Amygdala (tissue), 56 donors: ENCODE measurements around the gene ZNF655.
"Not testable (repeated sequence)": the region's sequence is repeated elsewhere in the genome, so short reads cannot be mapped to it uniquely, and the experiment has no call there.

Experiments used
- DNase-seq, 56 donors: peaks; one replicate each; lab custom pipeline; 2025; lab: John Stamatoyannopoulos, UW

ZNF655 gene

DNA sequence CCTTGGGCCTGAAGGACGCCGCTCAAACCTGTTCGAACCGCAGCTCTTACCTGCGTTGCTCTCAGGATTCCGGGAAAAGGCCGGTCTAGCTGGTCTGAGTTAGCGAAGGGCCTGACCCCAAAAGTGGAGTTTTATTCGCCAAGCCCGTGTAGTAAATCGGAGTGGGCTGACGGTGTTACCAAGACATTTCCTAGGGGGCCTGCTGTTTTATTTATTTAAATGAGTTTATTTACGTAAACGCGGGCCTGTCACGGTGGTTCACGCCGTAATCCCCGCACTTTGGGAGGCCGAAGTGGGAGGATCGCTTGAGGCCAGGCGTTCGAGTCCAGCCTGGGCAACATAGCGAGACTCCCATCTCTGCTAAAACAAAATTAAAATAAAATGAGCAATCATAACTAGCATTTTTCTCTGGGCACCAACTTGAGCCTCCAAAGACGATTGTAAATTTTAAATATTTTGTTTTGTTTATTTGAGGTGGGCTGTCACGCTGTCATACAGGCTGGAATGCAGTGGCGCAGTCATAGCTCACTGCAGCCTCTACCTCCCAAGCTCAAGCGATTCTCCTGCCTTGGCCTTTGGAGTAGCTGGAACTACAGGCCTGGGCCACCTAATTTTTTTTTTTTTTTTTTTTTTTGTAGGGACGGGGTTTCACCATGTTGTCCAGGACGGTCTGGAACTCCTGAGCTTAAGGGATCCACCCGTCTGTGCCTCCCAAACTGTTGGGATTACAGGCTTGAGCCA lies 903 bp downstream of the ZNF655 start:
- no peak for DNase-seq

GRCh38 chr7:99560834-99561736 lies 2.6 kb downstream of the ZNF655 start:
- DNase-seq, result no peak

GRCh38 chr7:99561737-99562051 lies 3.3 kb downstream of the ZNF655 start:
- DNase-seq, result no peak

GRCh38 chr7:99562114-99562784 lies 3.8 kb downstream of the ZNF655 start:
- no peak for DNase-seq

DNA sequence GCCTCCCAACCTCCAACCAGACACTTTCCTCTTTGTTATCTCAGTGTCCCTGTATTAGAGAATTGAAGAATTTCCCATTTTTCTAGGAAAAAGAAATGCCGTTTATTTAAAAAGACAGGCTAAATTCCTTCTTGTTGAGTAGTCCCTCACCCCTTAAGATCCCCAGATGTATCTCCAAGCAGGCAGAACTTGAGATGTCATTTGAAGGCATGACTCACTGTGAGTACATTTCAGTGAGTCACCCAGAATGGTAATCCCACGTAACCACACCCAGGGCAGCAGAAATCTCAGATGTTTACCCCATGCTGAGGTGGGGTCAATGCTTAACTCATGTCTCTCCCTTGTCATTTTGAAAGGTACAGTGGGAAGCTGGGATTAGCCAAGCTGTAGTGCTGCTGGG lies 4.4 kb downstream of the ZNF655 start:
- DNase-seq, result peak in 2 of 56 donors; percentile 4 to 18

DNA sequence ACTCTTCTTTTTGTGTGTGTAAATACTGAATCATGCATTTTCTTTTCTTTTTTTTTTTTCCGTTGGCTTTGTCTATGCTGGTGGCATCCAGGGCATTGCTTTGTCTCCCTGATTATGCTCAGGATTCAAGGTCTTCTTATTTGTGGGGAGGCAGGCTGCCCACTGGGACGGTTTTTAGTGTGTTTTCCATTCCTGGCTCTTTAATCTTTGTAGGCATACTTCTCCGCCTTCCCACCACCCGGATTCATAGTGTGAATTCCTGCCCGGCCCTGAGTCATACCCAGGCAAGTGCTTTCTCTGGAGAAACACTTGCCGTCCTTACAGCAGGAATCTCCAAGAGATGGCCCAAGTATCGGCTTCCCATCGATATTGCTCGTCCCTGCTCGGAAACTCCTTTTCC lies 5.2 kb downstream of the ZNF655 start:
- peak in 1 of 56 donors; percentile 11 for DNase-seq

- not testable (repeated sequence) for DNase-seq
Observed at GRCh38 chr7:99568770-99569169, 10.3 kb downstream of the ZNF655 start.

GRCh38 chr7:99571768-99572167 lies 13.3 kb downstream of the ZNF655 start:
- no peak for DNase-seq

GRCh38 chr7:99573257-99573656 lies 14.8 kb downstream of the ZNF655 start:
- DNase-seq, result no peak

- DNase-seq, result no peak
Observed at GRCh38 chr7:99576251-99576650, 17.8 kb downstream of the ZNF655 start.

GRCh38 chr7:99579281-99579955 lies 21.0 kb downstream of the ZNF655 start:
- peak in 3 of 56 donors; percentile 8 to 24 (median 9) for DNase-seq

- DNase-seq, result peak in 35 of 56 donors; percentile 14 to 62 (median 35)
Observed at GRCh38 chr7:99579956-99580777, 21.7 kb downstream of the ZNF655 start.

- DNase-seq, result not testable (repeated sequence)
Observed at GRCh38 chr7:99580778-99581332, 22.4 kb downstream of the ZNF655 start.

DNA sequence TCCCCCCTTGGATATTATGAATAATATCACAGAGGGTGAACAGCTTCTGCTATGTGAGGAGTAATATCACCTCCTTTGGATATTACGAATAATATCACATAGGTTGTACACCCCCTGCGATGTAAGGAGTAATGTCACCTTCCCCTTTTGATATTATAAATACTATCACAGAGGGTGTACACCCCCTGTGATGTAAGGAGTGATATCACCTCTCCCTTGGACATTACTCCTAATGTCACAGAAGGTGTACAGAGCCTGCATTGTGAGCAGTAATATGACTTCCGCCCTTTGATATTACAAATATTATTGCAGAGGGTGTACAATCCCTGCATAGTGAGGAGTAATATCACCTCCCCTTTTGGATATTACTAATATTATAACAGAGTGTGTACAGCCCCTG lies 30.4 kb downstream of the ZNF655 start:
- no peak for DNase-seq

DNA sequence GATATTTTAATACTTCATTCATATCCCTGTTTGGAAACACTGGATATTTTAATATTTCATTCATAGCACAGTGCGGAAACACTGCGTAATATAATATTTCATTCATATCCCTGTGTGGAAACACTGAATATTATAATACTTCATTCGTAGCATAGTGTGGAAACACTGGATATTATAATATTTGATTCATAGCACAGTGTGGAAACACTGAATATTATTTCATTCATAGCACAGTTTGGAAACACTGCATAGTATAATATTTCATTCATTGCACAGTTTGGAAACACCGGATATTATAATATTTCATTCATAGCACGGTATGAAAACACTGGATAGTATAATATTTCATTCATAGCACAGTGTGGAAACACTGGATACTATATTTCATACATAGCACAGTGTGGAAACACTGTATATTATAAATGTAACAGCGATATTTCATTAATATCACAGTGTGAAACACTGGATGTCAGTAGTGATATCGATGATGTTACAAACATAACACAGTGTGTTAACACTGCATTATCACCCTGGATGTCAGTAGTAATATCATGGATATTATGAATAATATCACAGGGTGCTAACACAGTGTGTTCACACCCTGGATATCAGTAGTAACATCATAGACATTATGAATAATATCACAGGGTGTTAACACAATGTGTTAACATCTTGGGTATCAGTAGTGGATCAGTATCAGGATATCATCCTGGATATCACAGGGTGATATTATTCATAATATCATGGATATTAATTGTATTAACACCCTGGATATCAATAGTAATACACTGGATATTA lies 36.7 kb downstream of the ZNF655 start:
- no peak for DNase-seq

DNA sequence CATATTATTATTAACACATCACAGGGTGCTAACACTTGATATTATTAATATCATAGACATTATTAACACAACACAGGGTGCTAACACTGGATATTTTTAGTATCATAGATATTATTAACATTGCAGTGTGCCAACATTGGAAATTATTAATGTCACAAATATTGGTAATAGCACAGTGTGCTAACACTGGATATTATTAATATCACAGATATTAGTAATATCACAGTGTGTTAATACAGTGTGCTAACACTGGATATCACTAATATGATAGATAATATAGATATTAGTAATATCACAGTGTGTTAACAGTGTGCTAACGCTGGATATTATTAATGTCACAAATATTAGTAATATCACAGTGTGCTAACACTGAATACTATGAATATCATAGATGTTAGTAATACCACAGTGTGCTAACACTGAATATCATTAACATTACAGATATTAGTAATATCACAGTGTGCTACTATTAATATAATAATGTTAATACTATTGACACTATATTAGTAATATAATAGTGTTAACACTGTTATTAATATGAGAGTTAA lies 38.0 kb downstream of the ZNF655 start:
- DNase-seq, result no peak

- no peak for DNase-seq
Observed at GRCh38 chr7:99597762-99598501, 39.5 kb downstream of the ZNF655 start, which contains the start of gene TMEM225B. TMEM225B (plus strand) TSS chr7:99598267; CDS start chr7:99604389, 6,122 bp downstream.
